NB4 (cell line): Measurements from ENCODE around the gene CPNE1.

Experiments used
- MYC ChIP-seq: IDR thresholded peaks from 2 replicates; pipeline ENCODE4 v1.6.1; 2011; ENCODE audit warnings: low read depth, low read length
- POLR2A ChIP-seq: IDR thresholded peaks from 2 replicates; pipeline ENCODE4 v1.6.1; 2011; ENCODE audit warnings: mild to moderate bottlenecking; ENCODE audit not compliant: insufficient read length; ENCODE audit errors: extremely low read depth
- TF ChIP-seq, protein P1 (sequence below): IDR thresholded peaks from one replicate; pipeline ENCODE4 v1.5.1; 2012; ENCODE audit warnings: low read depth, low read length
- TF ChIP-seq, protein P2 (sequence below): IDR thresholded peaks from 2 replicates; pipeline ENCODE4 v1.6.1; 2011; ENCODE audit warnings: low read depth, low read length

DNA sequence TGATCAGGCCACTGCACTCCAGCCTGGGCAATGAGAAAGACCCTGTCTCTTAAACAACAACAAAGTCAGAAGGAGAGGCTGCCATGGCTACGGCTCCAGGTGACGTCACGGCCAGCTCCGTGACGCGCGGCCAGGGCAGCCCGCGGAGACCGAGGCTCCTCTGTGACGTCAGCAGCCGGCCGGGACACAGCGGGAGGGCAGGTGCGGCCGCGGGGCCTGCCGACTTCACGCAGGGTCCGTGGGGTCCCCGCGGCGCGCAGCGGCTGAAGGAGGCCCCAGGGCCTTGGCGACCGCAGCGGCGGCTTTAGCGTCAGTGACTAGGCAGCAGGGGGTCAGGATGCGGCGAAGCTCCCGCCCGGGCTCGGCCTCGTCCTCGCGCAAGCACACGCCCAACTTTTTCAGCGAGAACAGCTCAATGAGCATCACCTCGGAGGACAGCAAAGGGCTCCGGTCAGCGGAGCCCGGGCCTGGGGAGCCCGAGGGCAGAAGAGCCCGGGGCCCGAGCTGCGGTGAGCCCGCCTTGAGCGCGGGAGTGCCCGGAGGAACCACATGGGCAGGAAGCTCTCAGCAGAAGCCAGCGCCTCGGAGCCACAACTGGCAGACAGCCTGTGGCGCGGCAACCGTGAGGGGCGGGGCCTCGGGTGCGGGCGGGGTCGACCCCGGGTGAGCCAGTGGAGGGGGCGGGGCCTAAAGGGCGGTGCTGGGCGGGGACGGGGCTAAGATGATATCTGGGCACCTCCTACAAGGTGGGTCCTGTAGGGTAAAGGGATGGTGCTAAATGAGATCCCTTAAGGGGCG, 48.8 kb downstream of the CPNE1 start, which contains the start of gene SPAG4:
- TF ChIP-seq POLR2A: peak; percentile 75
- peak; percentile 93 for TF ChIP-seq MYC
- TF ChIP-seq, protein P1, sequence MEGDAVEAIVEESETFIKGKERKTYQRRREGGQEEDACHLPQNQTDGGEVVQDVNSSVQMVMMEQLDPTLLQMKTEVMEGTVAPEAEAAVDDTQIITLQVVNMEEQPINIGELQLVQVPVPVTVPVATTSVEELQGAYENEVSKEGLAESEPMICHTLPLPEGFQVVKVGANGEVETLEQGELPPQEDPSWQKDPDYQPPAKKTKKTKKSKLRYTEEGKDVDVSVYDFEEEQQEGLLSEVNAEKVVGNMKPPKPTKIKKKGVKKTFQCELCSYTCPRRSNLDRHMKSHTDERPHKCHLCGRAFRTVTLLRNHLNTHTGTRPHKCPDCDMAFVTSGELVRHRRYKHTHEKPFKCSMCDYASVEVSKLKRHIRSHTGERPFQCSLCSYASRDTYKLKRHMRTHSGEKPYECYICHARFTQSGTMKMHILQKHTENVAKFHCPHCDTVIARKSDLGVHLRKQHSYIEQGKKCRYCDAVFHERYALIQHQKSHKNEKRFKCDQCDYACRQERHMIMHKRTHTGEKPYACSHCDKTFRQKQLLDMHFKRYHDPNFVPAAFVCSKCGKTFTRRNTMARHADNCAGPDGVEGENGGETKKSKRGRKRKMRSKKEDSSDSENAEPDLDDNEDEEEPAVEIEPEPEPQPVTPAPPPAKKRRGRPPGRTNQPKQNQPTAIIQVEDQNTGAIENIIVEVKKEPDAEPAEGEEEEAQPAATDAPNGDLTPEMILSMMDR: no peak
- TF ChIP-seq, protein P2, sequence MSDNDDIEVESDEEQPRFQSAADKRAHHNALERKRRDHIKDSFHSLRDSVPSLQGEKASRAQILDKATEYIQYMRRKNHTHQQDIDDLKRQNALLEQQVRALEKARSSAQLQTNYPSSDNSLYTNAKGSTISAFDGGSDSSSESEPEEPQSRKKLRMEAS: peak; percentile 93
